WTC11 (cell line): ENCODE results near the gene PLEKHH1. TPM values are rescaled to one million over a fixed set of nuclear protein-coding genes. Genes with fewer than 3 reads are reported as not detected.

Experiments used
- ATAC-seq: fragments of 200-7000 bp; cut with Tn5 transposase; 2 replicates; pipeline ENCODE4 v1.10.0; 2021; ENCODE audit warnings: mild to moderate bottlenecking, moderate library complexity
- CTCF ChIA-PET: fragments of 300-600 bp; sonication (Branson Sonifier 250); formaldehyde crosslinking; loops from one replicate; lab custom pipeline; 2021; ENCODE audit warnings: antibody characterized with exemption; lab: Charles Lee
- POLR2A ChIA-PET: fragments of 350-600 bp; sonication (Branson Sonifier 250); formaldehyde crosslinking; loops from one replicate; lab custom pipeline; 2021; ENCODE audit warnings: antibody characterized with exemption; lab: Charles Lee
- DNase-seq: peaks from one replicate; pipeline ENCODE4 v3.0.0; 2021; ENCODE audit warnings: low spot score
- H3K27ac Mint-ChIP-seq: 2 replicates; pipeline ENCODE4 v1.8.0; 2021; ENCODE audit warnings: mixed read lengths
- H3K27me3 Mint-ChIP-seq: 2 replicates; pipeline ENCODE4 v1.8.0; 2021; ENCODE audit warnings: low read depth, mild to moderate bottlenecking, moderate library complexity, mixed read lengths
- H3K36me3 Mint-ChIP-seq: 2 replicates; pipeline ENCODE4 v1.8.0; 2021; ENCODE audit warnings: mixed read lengths
- H3K4me1 Mint-ChIP-seq: 2 replicates; pipeline ENCODE4 v1.8.0; 2022; ENCODE audit warnings: mixed read lengths
- H3K4me3 Mint-ChIP-seq: 2 replicates; pipeline ENCODE4 v1.8.0; 2021; ENCODE audit warnings: mild to moderate bottlenecking, moderate library complexity, mixed read lengths
- H3K9me3 Mint-ChIP-seq: 2 replicates; pipeline ENCODE4 v1.8.0; 2021; ENCODE audit warnings: mixed read lengths
- ATF2 ChIP-seq: sonication (generic); formaldehyde crosslinking; IDR thresholded peaks from 2 replicates; pipeline ENCODE4 v1.8.1; 2022; ENCODE audit warnings: low read depth, missing genetic modification reagents, borderline replicate concordance
- ATF3 ChIP-seq: sonication (generic); formaldehyde crosslinking; conservative IDR thresholded peaks from 2 replicates; pipeline ENCODE4 v1.8.1; 2022; ENCODE audit warnings: mild to moderate bottlenecking, missing genetic modification reagents
- CREM ChIP-seq: sonication (generic); formaldehyde crosslinking; IDR thresholded peaks from 2 replicates; pipeline ENCODE4 v1.8.1; 2022; ENCODE audit warnings: mild to moderate bottlenecking, missing genetic modification reagents, moderate library complexity
- CTCF ChIP-seq: fragments of 200-600 bp; IDR thresholded peaks from 2 replicates; pipeline ENCODE4 v1.8.0; 2022; ENCODE audit warnings: antibody characterized with exemption
- ESRRA ChIP-seq: sonication (generic); formaldehyde crosslinking; IDR thresholded peaks from 2 replicates; pipeline ENCODE4 v1.8.1; 2022; ENCODE audit warnings: mild to moderate bottlenecking, missing genetic modification reagents, borderline replicate concordance
- ETV6 ChIP-seq: sonication (generic); formaldehyde crosslinking; IDR thresholded peaks from 2 replicates; pipeline ENCODE4 v1.8.1; 2022; ENCODE audit warnings: mild to moderate bottlenecking, missing genetic modification reagents
- FOXJ3 ChIP-seq: sonication (generic); formaldehyde crosslinking; IDR thresholded peaks from 2 replicates; pipeline ENCODE4 v1.9.0; 2021; ENCODE audit warnings: missing genetic modification reagents, mild to moderate bottlenecking, borderline replicate concordance
- FOXK1 ChIP-seq: sonication (generic); formaldehyde crosslinking; IDR thresholded peaks from 2 replicates; pipeline ENCODE4 v1.8.0; 2022; ENCODE audit warnings: mild to moderate bottlenecking, moderate library complexity, missing genetic modification reagents
- GABPB1 ChIP-seq: sonication (generic); formaldehyde crosslinking; IDR thresholded peaks from 2 replicates; pipeline ENCODE4 v1.8.1; 2023; ENCODE audit warnings: mild to moderate bottlenecking, missing genetic modification reagents
- MAX ChIP-seq: sonication (generic); formaldehyde crosslinking; IDR thresholded peaks from 2 replicates; pipeline ENCODE4 v1.8.0; 2022; ENCODE audit warnings: mild to moderate bottlenecking, missing genetic modification reagents
- MLX ChIP-seq: sonication (generic); formaldehyde crosslinking; IDR thresholded peaks from 2 replicates; pipeline ENCODE4 v1.8.1; 2023; ENCODE audit warnings: mild to moderate bottlenecking, missing genetic modification reagents, moderate library complexity
- NR1H2 ChIP-seq: sonication (generic); formaldehyde crosslinking; IDR thresholded peaks from 2 replicates; pipeline ENCODE4 v1.9.0; 2021; ENCODE audit warnings: mild to moderate bottlenecking, moderate library complexity, missing genetic modification reagents
- NR2C2 ChIP-seq: sonication (generic); formaldehyde crosslinking; IDR thresholded peaks from 2 replicates; pipeline ENCODE4 v1.8.0; 2022; ENCODE audit warnings: mild to moderate bottlenecking, missing genetic modification reagents
- RELA ChIP-seq: sonication (generic); formaldehyde crosslinking; IDR thresholded peaks from 2 replicates; pipeline ENCODE4 v1.8.1; 2022; ENCODE audit warnings: missing genetic modification reagents, mild to moderate bottlenecking, borderline replicate concordance
- STAT6 ChIP-seq: sonication (generic); formaldehyde crosslinking; conservative IDR thresholded peaks from 2 replicates; pipeline ENCODE4 v1.8.1; 2023; ENCODE audit warnings: mild to moderate bottlenecking, low read depth, missing genetic modification reagents, moderate library complexity
- TCF7 ChIP-seq: sonication (generic); formaldehyde crosslinking; IDR thresholded peaks from 2 replicates; pipeline ENCODE4 v1.8.0; 2022; ENCODE audit warnings: mild to moderate bottlenecking, low read depth, missing genetic modification reagents, moderate library complexity
- USF2 ChIP-seq: sonication (generic); formaldehyde crosslinking; IDR thresholded peaks from 2 replicates; pipeline ENCODE4 v1.8.1; 2023; ENCODE audit warnings: mild to moderate bottlenecking, missing genetic modification reagents, moderate library complexity
- ZNF121 ChIP-seq: sonication (generic); formaldehyde crosslinking; IDR thresholded peaks from 2 replicates; pipeline ENCODE4 v1.8.0; 2023; ENCODE audit warnings: missing genetic modification reagents
- ZNF263 ChIP-seq: sonication (generic); formaldehyde crosslinking; IDR thresholded peaks from 2 replicates; pipeline ENCODE4 v1.8.1; 2022; ENCODE audit warnings: low read depth, mild to moderate bottlenecking, moderate library complexity, missing genetic modification reagents
- ZNF416 ChIP-seq: fragments of 250-450 bp; sonication (Bioruptor Pico); IDR thresholded peaks from 2 replicates; pipeline ENCODE4 v1.9.0; 2021; ENCODE audit warnings: mild to moderate bottlenecking, inconsistent platforms
- total RNA-seq: library from RNA; stranded (reverse); gene quantifications from 3 replicates; pipeline ENCODE4 v1.2.3, GENCODE V29; 2021

PLEKHH1 gene
- total RNA-seq, 1 experiment from 2014 or later, result 48.3 TPM

- no peak overlapping the region for H3K4me3 Mint-ChIP-seq
- TF ChIP-seq FOXJ3 (CRISPR knock-in tag) (no peak), RELA (CRISPR knock-in tag) (no peak)
- H3K36me3 Mint-ChIP-seq, result peaks cover 5% of the 10 kb centered on the region
- no peaks in the 10 kb centered on the region for H3K4me1 Mint-ChIP-seq
- ChIA-PET CTCF (interaction anchor here (0.7 to 1.5 kb wide), 3 partner anchors 12 to 235 kb away, joined by 3 to 4 read pairs (median 4); partner anchors contain the start of genes ARG2 and PIGH), POLR2A (interaction anchor here (0.6 kb wide), 1 partner anchor 14 kb away, joined by 5 read pairs; no protein-coding TSS in a partner anchor)
- no peaks in the 10 kb centered on the region; the same call in 1 of the 2 replicates for H3K9me3 Mint-ChIP-seq
- H3K27ac Mint-ChIP-seq, result no peak overlapping the region
- no peaks in the 10 kb centered on the region for H3K27me3 Mint-ChIP-seq
- ATAC-seq (no peak), DNase-seq (no peak)
These were observed 97.8 kb downstream of the PLEKHH1 start for GRCh38 chr14:67630938-67631337.

GRCh38 chr14:67633451-67634147 is 100.5 kb downstream of the PLEKHH1 start:
- CTCF ChIA-PET, result interaction anchor here (1.1 kb wide), 1 partner anchor 107 kb away, joined by 3 read pairs; no protein-coding TSS in a partner anchor
- ATAC-seq, result no peak

More at GRCh38 chr14:67633451-67634147, 100.5 kb downstream of the PLEKHH1 start:
- H3K4me3 Mint-ChIP-seq, result no peak overlapping the region
- peaks cover 5% of the 10 kb centered on the region for H3K36me3 Mint-ChIP-seq
- TF ChIP-seq MLX (CRISPR knock-in tag), result no peak
- TF ChIP-seq USF2, result no peak
- no peak for TF ChIP-seq NR2C2
- no peak for TF ChIP-seq RELA (CRISPR knock-in tag)
- TF ChIP-seq GABPB1 (CRISPR knock-in tag), result no peak
- TF ChIP-seq TCF7 (CRISPR knock-in tag), result no peak
- no peak for TF ChIP-seq ATF3 (CRISPR knock-in tag)
- no peak for TF ChIP-seq ZNF263 (CRISPR knock-in tag)
- no peak for TF ChIP-seq ETV6 (CRISPR knock-in tag)
- no peak for TF ChIP-seq FOXJ3 (CRISPR knock-in tag)
- TF ChIP-seq NR1H2 (CRISPR knock-in tag), result no peak
- TF ChIP-seq CREM, result no peak
- no peak for TF ChIP-seq MAX
- TF ChIP-seq CTCF, result no peak
- TF ChIP-seq FOXK1, result no peak
- TF ChIP-seq STAT6 (CRISPR knock-in tag), result no peak
- TF ChIP-seq ESRRA (CRISPR knock-in tag), result no peak
- TF ChIP-seq ZNF121 (CRISPR knock-in tag), result no peak
- TF ChIP-seq ATF2 (CRISPR knock-in tag), result no peak
- no peak for TF ChIP-seq ZNF416 (CRISPR knock-in tag)
- H3K4me1 Mint-ChIP-seq, result no peaks in the 10 kb centered on the region
- H3K9me3 Mint-ChIP-seq, result no peaks in the 10 kb centered on the region; the same call in 1 of the 2 replicates
- DNase-seq, result no peak
- no peaks in the 10 kb centered on the region for H3K27me3 Mint-ChIP-seq
- POLR2A ChIA-PET, result no interaction called here
- no peak overlapping the region for H3K27ac Mint-ChIP-seq
